Ishikawa (cell line): ENCODE measurements around the gene CARD14.
A peak's percentile ranks its signal among the peaks of the same experiment; 100 is the strongest.

Experiments
- CEBPB ChIP-seq: IDR thresholded peaks from 2 replicates; pipeline ENCODE4 v1.6.1; 2012
- CREB1 ChIP-seq: IDR thresholded peaks from 2 replicates; pipeline ENCODE4 v1.6.1; 2012; ENCODE audit warnings: low read depth
- EGR1 ChIP-seq: IDR thresholded peaks from 2 replicates; pipeline ENCODE4 v1.6.1; 2012
- EP300 ChIP-seq: IDR thresholded peaks from 2 replicates; pipeline ENCODE4 v1.6.1; 2012; ENCODE audit warnings: borderline replicate concordance
- FOXM1 ChIP-seq: IDR thresholded peaks from 2 replicates; pipeline ENCODE4 v1.6.1; 2012; ENCODE audit warnings: low read depth, borderline replicate concordance
- NFIC ChIP-seq: IDR thresholded peaks from 2 replicates; pipeline ENCODE4 v1.6.1; 2012
- RAD21 ChIP-seq: IDR thresholded peaks from 2 replicates; pipeline ENCODE4 v1.6.1; 2012; ENCODE audit warnings: low read depth
- TAF1 ChIP-seq: IDR thresholded peaks from 2 replicates; pipeline ENCODE4 v1.6.1; 2012; ENCODE audit warnings: low read depth, mild to moderate bottlenecking
- TCF12 ChIP-seq: IDR thresholded peaks from 2 replicates; pipeline ENCODE4 v1.6.1; 2012; ENCODE audit warnings: low read depth
- TEAD4 ChIP-seq: IDR thresholded peaks from 2 replicates; pipeline ENCODE4 v1.6.1; 2012
- YY1 ChIP-seq: IDR thresholded peaks from 2 replicates; pipeline ENCODE4 v1.6.1; 2012; ENCODE audit warnings: low read depth
- ZBTB7A ChIP-seq: IDR thresholded peaks from 2 replicates; pipeline ENCODE4 v1.6.1; 2012; ENCODE audit warnings: low read depth
- TF ChIP-seq, protein P1 (sequence below): IDR thresholded peaks from 2 replicates; pipeline ENCODE4 v1.6.1; 2012
- TF ChIP-seq, protein P2 (sequence below): IDR thresholded peaks from 2 replicates; pipeline ENCODE4 v1.6.1; 2012; ENCODE audit warnings: low read depth, mild to moderate bottlenecking
- TF ChIP-seq, protein P3 (sequence below): IDR thresholded peaks from 2 replicates; pipeline ENCODE4 v1.6.1; 2012

The CARD14 gene

DNA sequence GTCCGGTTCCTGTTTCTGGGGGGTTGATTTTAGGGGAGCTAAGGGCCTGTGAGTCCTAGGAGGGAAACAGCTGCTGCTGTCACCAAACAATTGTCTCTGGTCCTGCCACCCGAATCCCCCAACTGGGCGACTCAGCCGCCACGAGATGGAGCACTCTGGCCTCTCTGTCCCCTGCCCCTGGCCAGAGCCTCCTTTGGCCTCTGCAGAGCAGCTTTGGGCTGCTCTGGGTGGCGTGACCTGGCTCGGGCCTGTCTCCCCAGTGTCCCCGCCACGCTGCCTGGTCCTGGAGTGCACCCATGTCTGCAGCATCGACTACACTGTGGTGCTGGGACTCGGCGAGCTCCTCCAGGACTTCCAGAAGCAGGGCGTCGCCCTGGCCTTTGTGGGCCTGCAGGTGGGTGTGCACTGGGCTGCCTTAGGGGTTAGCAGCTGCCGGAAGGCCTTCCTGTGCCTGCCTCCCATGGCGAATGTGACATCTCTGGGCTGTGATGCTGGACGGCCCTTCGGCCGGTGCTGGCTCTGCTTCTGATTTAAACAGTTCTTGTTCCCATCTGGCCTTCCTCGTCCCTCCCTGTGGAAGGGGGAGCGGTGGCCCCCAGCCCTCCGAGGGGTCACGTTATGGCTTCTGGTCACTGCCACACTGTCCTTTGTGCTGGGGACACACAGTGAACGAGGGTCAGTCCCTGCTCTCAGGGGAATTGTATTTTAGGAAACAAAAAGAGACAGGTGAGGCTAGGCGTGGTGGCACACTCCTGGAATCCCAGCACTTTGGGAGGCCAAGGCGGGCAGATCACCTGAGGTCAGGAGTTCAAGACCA, 79.3 kb downstream of the CARD14 start:
- TF ChIP-seq, protein P1, sequence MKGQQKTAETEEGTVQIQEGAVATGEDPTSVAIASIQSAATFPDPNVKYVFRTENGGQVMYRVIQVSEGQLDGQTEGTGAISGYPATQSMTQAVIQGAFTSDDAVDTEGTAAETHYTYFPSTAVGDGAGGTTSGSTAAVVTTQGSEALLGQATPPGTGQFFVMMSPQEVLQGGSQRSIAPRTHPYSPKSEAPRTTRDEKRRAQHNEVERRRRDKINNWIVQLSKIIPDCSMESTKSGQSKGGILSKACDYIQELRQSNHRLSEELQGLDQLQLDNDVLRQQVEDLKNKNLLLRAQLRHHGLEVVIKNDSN: no peak
- no peak for TF ChIP-seq TEAD4
- no peak for TF ChIP-seq TAF1
- no peak for TF ChIP-seq CREB1
- TF ChIP-seq, protein P2, sequence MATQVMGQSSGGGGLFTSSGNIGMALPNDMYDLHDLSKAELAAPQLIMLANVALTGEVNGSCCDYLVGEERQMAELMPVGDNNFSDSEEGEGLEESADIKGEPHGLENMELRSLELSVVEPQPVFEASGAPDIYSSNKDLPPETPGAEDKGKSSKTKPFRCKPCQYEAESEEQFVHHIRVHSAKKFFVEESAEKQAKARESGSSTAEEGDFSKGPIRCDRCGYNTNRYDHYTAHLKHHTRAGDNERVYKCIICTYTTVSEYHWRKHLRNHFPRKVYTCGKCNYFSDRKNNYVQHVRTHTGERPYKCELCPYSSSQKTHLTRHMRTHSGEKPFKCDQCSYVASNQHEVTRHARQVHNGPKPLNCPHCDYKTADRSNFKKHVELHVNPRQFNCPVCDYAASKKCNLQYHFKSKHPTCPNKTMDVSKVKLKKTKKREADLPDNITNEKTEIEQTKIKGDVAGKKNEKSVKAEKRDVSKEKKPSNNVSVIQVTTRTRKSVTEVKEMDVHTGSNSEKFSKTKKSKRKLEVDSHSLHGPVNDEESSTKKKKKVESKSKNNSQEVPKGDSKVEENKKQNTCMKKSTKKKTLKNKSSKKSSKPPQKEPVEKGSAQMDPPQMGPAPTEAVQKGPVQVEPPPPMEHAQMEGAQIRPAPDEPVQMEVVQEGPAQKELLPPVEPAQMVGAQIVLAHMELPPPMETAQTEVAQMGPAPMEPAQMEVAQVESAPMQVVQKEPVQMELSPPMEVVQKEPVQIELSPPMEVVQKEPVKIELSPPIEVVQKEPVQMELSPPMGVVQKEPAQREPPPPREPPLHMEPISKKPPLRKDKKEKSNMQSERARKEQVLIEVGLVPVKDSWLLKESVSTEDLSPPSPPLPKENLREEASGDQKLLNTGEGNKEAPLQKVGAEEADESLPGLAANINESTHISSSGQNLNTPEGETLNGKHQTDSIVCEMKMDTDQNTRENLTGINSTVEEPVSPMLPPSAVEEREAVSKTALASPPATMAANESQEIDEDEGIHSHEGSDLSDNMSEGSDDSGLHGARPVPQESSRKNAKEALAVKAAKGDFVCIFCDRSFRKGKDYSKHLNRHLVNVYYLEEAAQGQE: no peak
- TF ChIP-seq EP300: no peak

DNA sequence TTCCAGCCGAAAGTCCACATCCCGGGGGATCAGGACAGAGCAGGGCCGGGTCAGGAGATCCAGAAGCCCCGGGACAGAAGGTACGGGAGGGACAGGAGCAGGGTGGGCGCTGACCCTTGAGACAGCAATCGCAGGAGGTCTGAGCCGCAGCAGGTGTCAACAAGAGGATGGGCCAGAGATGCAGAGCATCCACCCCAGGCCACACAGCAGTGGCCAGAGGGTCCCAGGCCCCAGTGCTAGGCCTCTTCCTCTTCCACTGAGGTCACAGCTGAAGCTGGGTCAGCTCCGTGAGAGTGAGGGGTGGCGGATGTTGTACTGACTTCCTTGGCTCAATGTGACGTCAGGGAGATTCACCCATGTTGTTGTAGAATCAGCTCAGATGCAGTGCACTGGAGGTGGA, 82.1 kb downstream of the CARD14 start:
- TF ChIP-seq NFIC (no peak), EP300 (no peak), TEAD4 (no peak), RAD21 (no peak), ZBTB7A (no peak), FOXM1 (no peak), YY1 (no peak), CREB1 (no peak)
- TF ChIP-seq, protein P2: no peak

DNA sequence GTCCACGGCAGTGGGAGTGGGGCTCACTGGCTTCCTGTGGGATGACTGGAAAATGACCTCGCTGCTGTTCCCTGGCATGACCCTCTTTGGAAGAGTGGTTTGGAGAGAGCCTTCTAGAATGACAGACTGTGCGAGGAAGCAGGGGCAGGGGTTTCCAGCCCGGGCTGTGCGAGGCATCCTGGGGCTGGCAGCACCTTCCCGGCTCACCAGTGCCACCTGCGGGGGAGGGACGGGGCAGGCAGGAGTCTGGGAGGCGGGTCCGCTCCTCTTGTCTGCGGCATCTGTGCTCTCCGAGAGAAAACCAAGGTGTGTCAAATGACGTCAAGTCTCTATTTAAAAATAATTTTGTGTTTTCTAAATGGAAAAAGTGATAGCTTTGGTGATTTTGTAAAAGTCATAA, 83.0 kb downstream of the CARD14 start:
- TF ChIP-seq RAD21 (peak; percentile 66), ZBTB7A (no peak)

DNA sequence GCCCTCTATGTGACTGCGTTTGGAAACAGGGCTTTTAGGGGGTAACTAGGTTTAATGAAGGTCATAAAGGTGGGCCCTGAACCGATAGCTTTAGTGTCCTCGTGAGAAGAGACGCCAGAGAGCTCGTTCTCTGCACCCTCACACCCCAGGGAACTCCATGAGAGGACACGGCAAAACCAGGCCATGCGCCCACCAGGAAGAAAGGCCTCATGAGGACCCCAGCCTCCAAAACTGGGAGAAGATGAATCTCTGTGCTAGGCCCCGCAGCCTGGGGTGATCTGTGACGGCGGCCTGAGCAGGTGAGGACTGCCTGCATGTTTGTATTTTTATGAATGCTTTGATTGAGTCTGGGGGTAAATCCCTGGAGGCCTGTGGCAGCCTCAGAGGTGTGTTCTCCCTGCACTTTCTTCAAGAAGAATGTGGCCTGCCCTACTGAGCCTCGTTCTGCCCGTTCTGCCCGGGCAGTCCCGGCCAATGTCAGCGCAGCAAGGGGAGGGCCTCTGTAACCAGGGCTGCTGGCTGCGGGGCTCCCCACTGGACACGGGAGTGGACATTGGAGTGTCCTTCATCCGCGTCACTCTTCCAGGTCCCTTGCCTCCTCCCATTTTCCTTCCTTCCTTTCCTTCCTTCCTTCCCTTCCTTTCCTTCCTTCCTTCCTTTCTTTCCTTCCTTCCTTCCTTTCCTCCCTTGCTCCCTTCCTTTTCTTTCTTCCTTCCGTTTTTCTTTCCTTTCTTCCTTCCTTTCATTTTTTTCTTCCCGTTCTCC, 84.0 kb downstream of the CARD14 start:
- 0 out of 2 replicates have a peak, but pooled peaks have one; percentile 13 for TF ChIP-seq TAF1
- TF ChIP-seq EGR1: no peak
- TF ChIP-seq, protein P3, sequence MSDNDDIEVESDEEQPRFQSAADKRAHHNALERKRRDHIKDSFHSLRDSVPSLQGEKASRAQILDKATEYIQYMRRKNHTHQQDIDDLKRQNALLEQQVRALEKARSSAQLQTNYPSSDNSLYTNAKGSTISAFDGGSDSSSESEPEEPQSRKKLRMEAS: peak; percentile 72
- TF ChIP-seq FOXM1: no peak
- peak; percentile 45; the same call in 1 of the 2 replicates for TF ChIP-seq TEAD4

DNA sequence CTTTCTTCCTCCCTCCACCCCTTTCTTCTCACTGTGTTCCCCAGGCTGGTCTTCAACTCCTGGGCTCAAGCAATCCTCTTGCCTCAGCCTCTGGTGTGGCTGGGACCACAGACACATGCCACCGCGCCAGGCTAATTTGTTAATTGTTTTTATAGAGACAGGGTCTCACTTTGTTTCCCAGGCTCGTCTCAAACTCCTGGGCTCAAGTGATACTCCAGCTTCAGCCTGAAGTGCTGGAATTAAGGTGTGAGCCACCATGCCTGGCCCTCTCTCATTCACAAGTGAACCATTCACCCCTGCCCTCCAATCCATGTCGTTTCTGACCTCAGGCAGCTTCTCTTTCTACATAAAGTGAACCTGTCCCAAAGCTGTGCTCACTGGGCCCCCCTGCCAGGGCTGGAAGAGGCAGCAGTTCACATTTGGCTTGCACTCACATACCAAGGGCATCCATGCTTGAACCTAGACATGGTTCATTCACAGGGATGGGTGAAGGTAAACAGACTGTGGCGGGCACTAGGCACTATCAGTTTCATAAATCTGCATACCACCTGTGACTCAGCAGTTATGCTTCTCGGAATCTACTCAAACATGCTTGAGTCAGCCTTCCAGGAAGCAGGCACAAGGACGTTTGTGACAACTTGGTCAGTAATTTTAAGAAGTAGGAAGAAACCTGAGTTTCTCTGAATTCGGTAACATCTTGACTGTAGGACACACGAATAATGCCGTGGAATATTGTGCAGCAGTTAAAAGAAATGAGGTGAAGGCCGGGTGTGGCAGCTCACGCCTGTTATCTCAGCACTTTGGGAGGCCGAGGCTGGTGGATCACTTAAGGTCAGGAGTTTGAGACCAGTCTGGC, 84.8 kb downstream of the CARD14 start:
- TF ChIP-seq CEBPB (peak; percentile 66), RAD21 (peak; percentile 34; the same call in 1 of the 2 replicates), TCF12 (peak; percentile 96), TAF1 (0 out of 2 replicates have a peak, but pooled peaks have one; percentile 2), YY1 (peak; percentile 76; the same call in 1 of the 2 replicates), CREB1 (no peak), FOXM1 (peak; percentile 85; the same call in 1 of the 2 replicates), NFIC (peak; percentile 98), ZBTB7A (no peak), EGR1 (no peak), TEAD4 (peak; percentile 99), EP300 (peak; percentile 96)
- TF ChIP-seq, protein P2: no peak
- TF ChIP-seq, protein P3: peak; percentile 85
- TF ChIP-seq, protein P1: no peak
